GM19438 (cell line): ENCODE data around the gene GPATCH2.
"Not testable (repeated sequence)": the region's sequence is repeated elsewhere in the genome, so short reads cannot be mapped to it uniquely, and the experiment has no call there.

Experiments used
- ATAC-seq: cut with Tn5 transposase; IDR thresholded peaks from one replicate; pipeline ENCODE4 v1.9.1; 2021; ENCODE audit warnings: low read depth; ENCODE audit not compliant: unreplicated experiment

The GPATCH2 gene

GRCh38 chr1:217381773-217382172 is 249.1 kb downstream of the GPATCH2 start:
- not testable (repeated sequence) for ATAC-seq

DNA sequence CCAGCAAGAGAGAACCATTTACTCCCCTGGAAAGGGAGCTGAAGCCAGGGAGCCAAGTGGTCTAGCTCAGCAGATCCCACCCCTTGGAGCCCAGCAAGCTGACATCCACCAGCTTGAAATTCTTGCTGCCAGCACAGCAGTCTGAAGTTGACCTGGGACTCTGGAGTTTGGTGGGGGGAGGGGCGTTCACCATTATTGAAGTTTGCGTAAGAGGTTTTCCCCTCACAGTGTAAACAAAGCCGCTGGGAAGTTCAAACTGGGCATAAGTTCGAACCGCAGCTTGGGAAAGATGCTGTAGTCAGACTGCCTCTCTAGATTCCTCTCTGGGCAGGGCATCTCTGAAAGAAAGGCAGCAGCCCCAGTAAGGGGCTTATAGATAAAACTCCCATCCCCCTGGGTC is 251.1 kb downstream of the GPATCH2 start:
- not testable (repeated sequence) for ATAC-seq

- ATAC-seq, result no peak
Observed at GRCh38 chr1:217379336-217379735, 251.6 kb downstream of the GPATCH2 start.
